ENCODE measurements around the gene SPDYE5.

GRCh38 chr7:75536940-75537538, 44.9 kb downstream of the SPDYE5 start:
- no peak for TF ChIP-seq CTCF (IDR thresholded peaks at IDR 0.05)
- no peak for TF ChIP-seq EZH2 (IDR thresholded peaks at IDR 0.05; ENCODE audit: borderline replicate concordance, insufficient read depth, low read depth, low read length, poor library complexity, severe bottlenecking)
